Kidney (tissue), 14 donors: ENCODE measurements around the gene UVSSA. TPM values are rescaled to one million over a fixed set of nuclear protein-coding genes. Genes with fewer than 3 reads are reported as not detected.

Experiments
- DNase-seq, 5 donors: peaks; one replicate each; pipeline ENCODE4 v3.0.0-alpha.2; 2013 to 2020
- FAIRE-seq: peaks from 2 replicates; lab custom pipeline; 2012; peaks lifted over from hg19 to GRCh38; lab: Jason Lieb, UNC
- H3K27ac ChIP-seq, 2 donors: one replicate each; pipeline ENCODE4 v1.7.0; 2013; ENCODE audit warnings: low read depth in 2 of 2, low read length in 2 of 2, inconsistent platforms in 1 of 2
- H3K27me3 ChIP-seq: one replicate; pipeline ENCODE4 v1.7.1; 2013; ENCODE audit warnings: low read length, inconsistent platforms; ENCODE audit not compliant: control insufficient read depth, insufficient read depth
- H3K36me3 ChIP-seq, 3 donors: one replicate each; pipeline versions ENCODE4 v1.7.0 to v1.7.1; 2013; ENCODE audit warnings: low read length in 3 of 3, control low read depth in 1 of 3, inconsistent platforms in 1 of 3; ENCODE audit not compliant: insufficient read depth in 3 of 3, control insufficient read depth in 2 of 3
- H3K4me1 ChIP-seq, 3 donors: one replicate each; pipeline versions ENCODE4 v1.7.0 to v1.7.1; 2013; ENCODE audit warnings: low read length in 3 of 3, inconsistent platforms in 1 of 3, low read depth in 1 of 3; ENCODE audit not compliant: control insufficient read depth in 2 of 3, insufficient read depth in 2 of 3
- H3K4me3 ChIP-seq, 3 donors: one replicate each; pipeline versions ENCODE4 v1.7.0 to v1.8.1; 2013; ENCODE audit warnings: low read length in 3 of 3, control low read depth in 1 of 3, inconsistent platforms in 1 of 3
- H3K9ac ChIP-seq, 3 donors: one replicate each; pipeline versions ENCODE4 v1.7.0 to v1.7.1; 2013; ENCODE audit warnings: low read length in 3 of 3, control low read depth in 1 of 3, inconsistent platforms in 1 of 3
- H3K9me3 ChIP-seq, 3 donors: one replicate each; pipeline versions ENCODE4 v1.7.0 to v1.7.1; 2013; ENCODE audit warnings: low read length in 3 of 3, control low read depth in 1 of 3, inconsistent platforms in 1 of 3; ENCODE audit not compliant: control insufficient read depth in 2 of 3, insufficient read depth in 1 of 3
- intact Hi-C: fragments of 100-400 bp; cut with DNase I; formaldehyde crosslinking; loops from one replicate; pipeline ENCODE4 v1.11.1; 2022
- polyA plus RNA-seq: library from polyadenylated mRNA; stranded (reverse); fragments of 350-450 nt; fragmentation: Illumina TruSeq; extraction: RNeasy Lipid Tissue Mini Kit (QIAGEN cat#74804); gene quantifications from one replicate; pipeline ENCODE4 v1.2.3, GENCODE V29; 2014; ENCODE audit warnings: low read depth, low replicate concordance; ENCODE audit not compliant: insufficient read depth
- total RNA-seq: library from RNA; stranded (reverse); fragmentation: NEBNext Ultra II Directional; extraction: Animal tissue kit (Norgen Biotek cat#: 25700); gene quantifications from one replicate; pipeline ENCODE4 v1.2.1, GENCODE V29; 2021
- TF ChIP-seq, protein P1 (sequence below): IDR thresholded peaks from 3 replicates; pipeline ENCODE4 v1.5.1; 2012; ENCODE audit warnings: mild to moderate bottlenecking, moderate library complexity, borderline replicate concordance; ENCODE audit not compliant: insufficient read depth; ENCODE audit errors: extremely low read depth
- donor health status: control.
- donor health status: control.
- donor health status: control.
- donor health status: control.
- donor health status: control.
- donor health status: DM: yes; HTN: yes; CAD: no.
- donor health status: Normal renal cell carcinoma (clear cell type).

Gene UVSSA
- total and polyA plus RNA-seq, 2 donors from 2014 or later: 5.2 to 32.5 TPM

- peak in 1 of 5 donors; percentile 48 for DNase-seq
- H3K4me1 ChIP-seq: peaks cover 0 to 24% (median 10%) of the 10 kb centered on the region in 3 donors
- intact Hi-C loops: no loop called here
Measured at GRCh38 chr4:1312821-1313640, 34.0 kb upstream of the UVSSA start.

DNA sequence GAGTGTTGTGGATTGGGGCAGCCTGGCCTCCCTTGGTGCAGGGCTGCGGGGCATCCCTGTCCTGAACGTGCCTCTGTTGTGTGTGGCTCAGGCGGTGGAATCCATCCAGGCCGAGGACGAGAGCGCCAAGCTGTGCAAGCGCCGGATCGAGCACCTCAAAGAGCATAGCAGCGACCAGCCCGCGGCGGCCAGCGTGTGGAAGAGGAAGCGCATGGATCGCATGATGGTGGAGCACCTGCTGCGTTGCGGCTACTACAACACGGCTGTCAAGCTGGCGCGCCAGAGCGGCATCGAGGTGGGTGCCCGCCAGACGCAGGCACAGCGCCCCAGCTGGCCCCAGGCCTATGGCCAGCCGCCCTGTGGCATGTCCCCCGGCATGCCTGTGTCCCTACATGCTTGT, 31.7 kb upstream of the UVSSA start:
- Histone ChIP-seq H3K4me1 (peaks cover 0 to 10% (median 0%) of the 10 kb centered on the region in 3 donors), H3K9me3 (peaks cover 0 to 2% (median 0%) of the 10 kb centered on the region in 3 donors), H3K9ac (no peak overlapping the region), H3K27ac (no peak overlapping the region), H3K36me3 (peaks cover 5 to 37% (median 18%) of the 10 kb centered on the region in 3 donors), H3K27me3 (no peaks in the 10 kb centered on the region), H3K4me3 (no peak overlapping the region)
- TF ChIP-seq, protein P1, sequence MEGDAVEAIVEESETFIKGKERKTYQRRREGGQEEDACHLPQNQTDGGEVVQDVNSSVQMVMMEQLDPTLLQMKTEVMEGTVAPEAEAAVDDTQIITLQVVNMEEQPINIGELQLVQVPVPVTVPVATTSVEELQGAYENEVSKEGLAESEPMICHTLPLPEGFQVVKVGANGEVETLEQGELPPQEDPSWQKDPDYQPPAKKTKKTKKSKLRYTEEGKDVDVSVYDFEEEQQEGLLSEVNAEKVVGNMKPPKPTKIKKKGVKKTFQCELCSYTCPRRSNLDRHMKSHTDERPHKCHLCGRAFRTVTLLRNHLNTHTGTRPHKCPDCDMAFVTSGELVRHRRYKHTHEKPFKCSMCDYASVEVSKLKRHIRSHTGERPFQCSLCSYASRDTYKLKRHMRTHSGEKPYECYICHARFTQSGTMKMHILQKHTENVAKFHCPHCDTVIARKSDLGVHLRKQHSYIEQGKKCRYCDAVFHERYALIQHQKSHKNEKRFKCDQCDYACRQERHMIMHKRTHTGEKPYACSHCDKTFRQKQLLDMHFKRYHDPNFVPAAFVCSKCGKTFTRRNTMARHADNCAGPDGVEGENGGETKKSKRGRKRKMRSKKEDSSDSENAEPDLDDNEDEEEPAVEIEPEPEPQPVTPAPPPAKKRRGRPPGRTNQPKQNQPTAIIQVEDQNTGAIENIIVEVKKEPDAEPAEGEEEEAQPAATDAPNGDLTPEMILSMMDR: no peak
- FAIRE-seq (no peak), DNase-seq (peak in 1 of 5 donors; percentile 71)
- intact Hi-C loops: no loop called here

More at GRCh38 chr4:1312821-1313640, 34.0 kb upstream of the UVSSA start:
- no peak overlapping the region for H3K9ac ChIP-seq
- TF ChIP-seq, protein P1: no peak
- peaks cover 5 to 37% (median 14%) of the 10 kb centered on the region in 3 donors for H3K36me3 ChIP-seq
- FAIRE-seq: no peak
- no peaks in the 10 kb centered on the region for H3K27me3 ChIP-seq
- no peak overlapping the region for H3K4me3 ChIP-seq
- no peak overlapping the region for H3K27ac ChIP-seq
- no peaks in the 10 kb centered on the region for H3K9me3 ChIP-seq

GRCh38 chr4:1315836-1316536, 31.0 kb upstream of the UVSSA start:
- H3K4me3 ChIP-seq: no peak overlapping the region
- peaks cover 5 to 37% (median 18%) of the 10 kb centered on the region in 3 donors for H3K36me3 ChIP-seq
- DNase-seq (peak in 1 of 5 donors; percentile 53), FAIRE-seq (no peak)
- peaks cover 0 to 2% (median 0%) of the 10 kb centered on the region in 3 donors for H3K9me3 ChIP-seq
- H3K9ac ChIP-seq: no peak overlapping the region
- TF ChIP-seq, protein P1: no peak
- no peak overlapping the region for H3K27ac ChIP-seq
- intact Hi-C loops: no loop called here
- no peaks in the 10 kb centered on the region for H3K27me3 ChIP-seq
- H3K4me1 ChIP-seq: peaks cover 0 to 3% (median 0%) of the 10 kb centered on the region in 3 donors
